ENCODE results near the gene AKIRIN1.
"Not testable (repeated sequence)": the region's sequence is repeated elsewhere in the genome, so short reads cannot be mapped to it uniquely, and the experiment has no call there.

AKIRIN1 gene, protein sequence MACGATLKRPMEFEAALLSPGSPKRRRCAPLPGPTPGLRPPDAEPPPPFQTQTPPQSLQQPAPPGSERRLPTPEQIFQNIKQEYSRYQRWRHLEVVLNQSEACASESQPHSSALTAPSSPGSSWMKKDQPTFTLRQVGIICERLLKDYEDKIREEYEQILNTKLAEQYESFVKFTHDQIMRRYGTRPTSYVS

DNA sequence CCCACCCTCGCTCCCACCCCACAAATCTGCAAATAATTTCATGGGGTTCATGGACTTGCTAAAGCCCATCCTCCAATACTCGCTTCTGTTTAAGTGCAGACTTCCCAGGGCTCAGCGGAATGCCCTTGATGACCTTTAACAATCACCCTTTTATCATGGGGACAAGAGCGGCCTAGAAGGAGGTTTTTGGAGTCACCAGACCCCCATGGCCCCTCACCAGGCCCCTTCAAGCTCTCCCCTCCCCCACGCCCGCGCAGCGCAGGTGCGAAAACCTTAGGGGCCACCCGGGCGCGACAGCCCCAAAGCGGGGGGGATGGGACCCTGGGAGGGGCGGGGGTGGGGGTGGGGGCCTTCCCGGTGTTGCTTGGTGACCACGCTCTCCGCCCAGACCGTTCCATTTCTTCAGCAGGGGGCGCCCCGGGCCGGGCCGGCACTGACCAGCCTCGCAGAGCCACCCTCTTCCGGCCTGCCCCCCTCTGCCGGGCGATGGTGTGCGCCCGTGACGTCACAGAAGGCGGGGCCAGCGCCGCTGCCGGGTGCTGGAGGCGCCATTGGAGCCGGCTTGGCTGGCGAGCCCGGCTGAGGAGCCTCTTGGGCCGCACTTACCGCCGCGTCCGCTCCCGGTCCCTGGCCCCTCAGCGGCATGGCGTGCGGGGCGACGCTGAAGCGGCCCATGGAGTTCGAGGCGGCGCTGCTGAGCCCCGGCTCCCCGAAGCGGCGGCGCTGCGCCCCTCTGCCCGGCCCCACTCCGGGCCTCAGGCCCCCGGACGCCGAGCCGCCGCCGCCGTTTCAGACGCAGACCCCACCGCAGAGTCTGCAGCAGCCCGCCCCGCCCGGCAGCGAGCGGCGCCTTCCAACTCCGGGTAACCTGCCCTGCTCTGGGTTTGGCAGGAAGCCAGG is at the start of gene AKIRIN1:
TSS of gene AKIRIN1 (plus strand) at position 539 of the 900 bp plus-strand sequence. CDS start at position 644, 105 bp downstream.
- peak; percentile 100 for DNase-seq (ENCODE audit: low spot score)

DNA sequence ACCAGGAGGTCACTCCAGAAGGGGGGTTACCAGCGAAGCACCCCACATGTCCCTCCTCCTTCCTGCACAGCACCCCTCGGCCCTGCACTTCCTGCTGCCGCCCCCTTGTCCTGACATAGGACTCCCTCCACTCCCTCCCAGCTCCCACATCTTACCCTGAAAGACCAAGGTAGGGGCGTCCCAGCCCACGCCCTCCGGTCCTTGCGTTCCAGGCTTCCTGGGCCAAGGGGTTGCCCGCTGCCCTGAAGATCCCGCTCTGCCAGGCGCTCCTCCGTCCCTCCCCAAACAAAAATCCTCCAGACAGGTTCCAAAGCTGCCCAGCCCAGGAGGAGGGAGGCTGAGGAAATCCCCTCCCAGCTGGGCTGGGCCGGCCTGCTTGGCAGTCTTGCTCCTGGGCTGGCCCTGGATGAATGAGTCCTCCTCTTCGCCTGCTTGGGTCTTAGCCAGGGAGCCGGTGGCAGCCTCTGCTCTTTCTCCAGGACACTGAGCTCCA is 49.5 kb upstream of the AKIRIN1 start, which contains the start of gene RHBDL2:
TSS of gene RHBDL2 (minus strand) at position 304 of the 493 bp plus-strand sequence. CDS start 22,618 bp downstream, outside the sequence.
- peak; percentile 66 for DNase-seq (ENCODE audit: low spot score)

DNA sequence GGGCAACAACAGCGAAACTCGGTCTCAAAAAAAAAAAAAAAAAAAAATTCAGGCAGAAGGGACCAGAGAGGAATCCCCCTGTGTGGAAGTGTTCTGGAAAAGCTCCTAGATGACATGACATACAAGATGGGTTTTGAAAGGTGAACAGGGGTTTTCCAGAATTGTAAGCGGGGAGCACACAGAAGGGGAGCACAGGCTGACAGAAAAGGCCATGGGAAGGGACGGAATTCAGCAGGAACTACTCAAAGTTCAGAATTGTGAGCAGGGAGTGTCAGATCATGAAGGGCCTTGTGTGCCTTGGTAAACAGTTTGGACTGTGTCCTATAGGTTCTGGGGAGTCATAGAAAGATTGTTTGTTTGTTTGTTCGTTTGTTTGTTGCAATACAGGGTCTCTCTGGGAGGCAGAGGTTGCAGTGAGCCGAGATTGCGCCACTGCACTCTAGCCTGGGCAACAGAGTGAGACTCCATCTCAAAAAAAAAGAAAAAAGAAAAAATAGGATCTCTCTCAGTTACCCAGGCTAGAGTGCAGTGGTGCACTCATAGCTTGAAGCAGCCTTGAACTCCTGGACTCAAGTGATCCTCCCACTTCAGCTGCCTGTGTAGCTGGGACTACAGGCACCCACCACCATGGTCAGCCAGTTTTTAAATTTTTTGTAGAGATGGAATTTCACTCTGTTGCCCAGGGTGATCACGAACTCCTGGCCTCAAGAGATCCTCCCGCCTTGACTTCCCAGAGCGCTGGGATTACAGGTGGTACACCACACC is 48.2 kb upstream of the AKIRIN1 start:
- DNase-seq (ENCODE audit: low spot score), result no peak

DNA sequence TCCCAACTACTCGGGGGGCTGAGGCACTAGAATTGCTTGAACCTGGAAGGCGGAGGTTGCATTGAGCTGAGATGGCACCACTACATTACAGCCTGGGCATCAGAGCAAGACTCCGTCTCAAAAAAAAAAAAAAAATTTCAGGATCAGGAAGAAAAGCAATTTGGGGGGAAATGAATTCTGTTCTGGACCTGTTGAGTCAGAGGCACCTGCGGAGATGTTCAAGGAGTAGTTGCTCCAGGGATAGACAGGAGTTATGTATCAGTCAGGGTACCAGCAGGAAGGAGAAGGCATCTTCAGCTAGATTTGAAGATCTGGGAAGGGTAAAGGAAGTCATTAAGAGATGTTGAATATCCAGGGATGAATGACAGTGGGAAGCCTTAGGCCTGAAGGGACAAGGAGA is 46.5 kb upstream of the AKIRIN1 start:
- no peak for DNase-seq (ENCODE audit: low spot score)

DNA sequence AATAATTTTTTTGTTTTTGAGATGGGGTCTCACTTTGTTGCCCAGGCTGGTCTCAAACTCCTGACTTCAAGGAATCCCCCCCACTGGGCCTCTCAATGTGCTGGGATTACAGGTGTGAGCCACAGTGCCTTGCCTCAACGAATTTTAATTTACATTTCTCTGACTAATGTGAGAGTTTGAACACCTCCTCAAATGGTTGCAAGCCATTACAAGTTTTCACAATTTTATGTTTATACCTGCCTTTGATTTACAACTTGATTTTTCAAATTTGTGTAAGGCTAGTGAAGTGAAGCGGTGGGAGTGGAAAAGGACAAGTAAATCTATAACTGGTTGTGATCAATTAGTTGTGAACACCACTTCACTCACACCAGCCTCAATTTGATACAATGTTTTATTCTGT is 40.5 kb upstream of the AKIRIN1 start:
- DNase-seq (ENCODE audit: low spot score), result no peak

GRCh38 chr1:38953433-38953860 is 37.6 kb upstream of the AKIRIN1 start:
- no peak for DNase-seq (ENCODE audit: low spot score)

- DNase-seq (ENCODE audit: low spot score), result no peak
Measured at GRCh38 chr1:38958967-38959366, 32.1 kb upstream of the AKIRIN1 start.

DNA sequence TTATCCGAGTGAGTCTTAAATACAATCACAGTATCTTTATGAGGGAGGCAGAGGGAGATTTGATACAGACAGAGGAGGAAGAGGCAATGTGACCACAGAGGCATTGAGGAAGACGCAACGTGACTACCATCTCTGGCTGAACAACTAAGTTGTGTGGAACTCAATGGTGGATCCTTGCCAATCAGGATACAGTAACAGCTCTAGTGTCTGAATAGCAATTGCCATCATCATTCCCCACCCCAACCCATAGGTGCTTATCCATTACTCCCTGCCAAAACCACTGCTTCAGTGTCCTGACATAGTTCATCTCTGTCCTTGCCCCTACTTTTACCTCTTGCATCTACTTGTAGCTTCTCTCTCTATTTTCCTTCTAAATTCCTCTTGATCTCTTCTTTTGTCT is 29.0 kb upstream of the AKIRIN1 start:
- no peak for DNase-seq (ENCODE audit: low spot score)

GRCh38 chr1:38962560-38962959 is 28.5 kb upstream of the AKIRIN1 start:
- DNase-seq (ENCODE audit: low spot score), result no peak

DNA sequence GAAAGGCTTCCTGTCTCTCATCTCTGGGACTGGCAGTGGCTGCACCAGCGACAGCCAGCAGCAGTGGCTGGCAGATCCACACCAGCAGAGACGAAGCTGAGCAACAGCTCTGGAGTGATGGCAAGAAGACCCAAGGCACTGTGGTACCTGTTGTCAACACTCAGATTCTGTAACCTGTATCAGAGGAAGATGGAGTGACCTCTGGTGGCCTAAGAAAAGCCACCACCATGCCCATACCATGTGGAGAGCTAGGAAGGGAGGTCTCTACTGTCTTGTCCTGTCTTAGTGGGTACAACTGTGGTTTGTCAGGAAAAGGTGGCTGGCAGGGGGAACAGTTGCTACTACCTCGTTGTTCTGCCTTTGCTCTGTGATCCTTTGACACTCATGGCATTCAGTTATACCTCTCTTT is 26.9 kb upstream of the AKIRIN1 start:
- no peak for DNase-seq (ENCODE audit: low spot score)

DNA sequence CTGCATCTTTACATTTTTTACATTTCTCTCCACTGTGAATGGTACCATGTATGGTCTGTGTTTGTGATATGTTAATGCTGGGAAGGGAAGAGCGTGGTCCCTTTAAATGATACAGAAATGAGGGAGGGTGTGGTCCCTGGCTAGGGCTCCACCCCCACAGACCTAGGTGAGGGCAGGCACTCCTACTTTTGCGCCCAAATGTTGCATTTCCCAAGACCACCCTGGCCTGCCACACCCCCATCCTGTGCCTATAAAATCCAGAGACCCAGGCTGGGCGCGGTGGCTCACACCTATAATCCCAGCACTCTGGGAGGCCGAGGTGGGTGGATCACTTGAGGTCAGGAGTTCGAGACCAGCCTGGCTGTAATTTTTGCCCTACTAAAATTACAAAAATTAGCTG is 17.9 kb upstream of the AKIRIN1 start:
- not testable (repeated sequence) for DNase-seq (ENCODE audit: low spot score)

GRCh38 chr1:38973659-38974437 is 17.2 kb upstream of the AKIRIN1 start:
- no peak for DNase-seq (ENCODE audit: low spot score)

- not testable (repeated sequence) for DNase-seq (ENCODE audit: low spot score)
Measured at GRCh38 chr1:38977399-38978244, 13.5 kb upstream of the AKIRIN1 start.

GRCh38 chr1:38978245-38978542 is 12.9 kb upstream of the AKIRIN1 start:
- not testable (repeated sequence) for DNase-seq (ENCODE audit: low spot score)

DNA sequence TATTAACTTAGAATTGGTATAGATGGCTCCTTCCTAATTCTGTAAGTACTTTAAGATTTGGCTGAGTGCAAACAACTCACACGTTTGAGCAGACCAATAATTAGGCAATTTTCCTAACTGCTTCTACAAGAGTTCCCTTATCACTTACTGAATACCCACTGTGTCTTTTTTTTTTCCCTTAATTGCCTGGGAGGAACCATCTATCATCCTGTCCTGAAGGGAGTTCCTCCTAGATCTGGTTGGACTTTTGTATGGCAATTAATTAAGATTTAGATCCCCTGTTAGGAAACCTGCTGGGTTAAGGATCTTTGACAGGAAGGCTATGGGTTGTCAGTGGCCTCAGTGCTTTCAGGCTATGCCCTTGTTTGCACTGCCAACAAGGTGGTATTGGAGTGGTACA is 11.7 kb upstream of the AKIRIN1 start:
- not testable (repeated sequence) for DNase-seq (ENCODE audit: low spot score)

GRCh38 chr1:38989979-38990378 is 1.1 kb upstream of the AKIRIN1 start:
- DNase-seq (ENCODE audit: low spot score), result no peak

DNA sequence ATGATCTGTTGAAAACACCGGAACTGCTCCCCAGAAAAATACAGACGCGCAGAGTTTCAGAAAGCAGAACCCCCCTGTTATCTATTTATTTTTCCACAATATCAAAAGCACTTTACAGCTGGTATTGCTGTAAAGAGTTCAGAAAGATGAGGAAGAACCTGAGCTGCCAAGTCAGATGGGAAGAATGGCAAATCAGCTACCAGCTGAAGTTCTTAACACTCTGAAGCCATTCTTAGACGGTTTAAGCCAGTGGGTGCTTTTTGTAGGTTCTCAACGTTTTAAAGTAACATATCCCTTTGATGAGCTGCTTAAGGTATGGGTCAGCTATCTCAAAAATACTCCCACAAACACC is 714 bp upstream of the AKIRIN1 start:
- no peak for DNase-seq (ENCODE audit: low spot score)

DNA sequence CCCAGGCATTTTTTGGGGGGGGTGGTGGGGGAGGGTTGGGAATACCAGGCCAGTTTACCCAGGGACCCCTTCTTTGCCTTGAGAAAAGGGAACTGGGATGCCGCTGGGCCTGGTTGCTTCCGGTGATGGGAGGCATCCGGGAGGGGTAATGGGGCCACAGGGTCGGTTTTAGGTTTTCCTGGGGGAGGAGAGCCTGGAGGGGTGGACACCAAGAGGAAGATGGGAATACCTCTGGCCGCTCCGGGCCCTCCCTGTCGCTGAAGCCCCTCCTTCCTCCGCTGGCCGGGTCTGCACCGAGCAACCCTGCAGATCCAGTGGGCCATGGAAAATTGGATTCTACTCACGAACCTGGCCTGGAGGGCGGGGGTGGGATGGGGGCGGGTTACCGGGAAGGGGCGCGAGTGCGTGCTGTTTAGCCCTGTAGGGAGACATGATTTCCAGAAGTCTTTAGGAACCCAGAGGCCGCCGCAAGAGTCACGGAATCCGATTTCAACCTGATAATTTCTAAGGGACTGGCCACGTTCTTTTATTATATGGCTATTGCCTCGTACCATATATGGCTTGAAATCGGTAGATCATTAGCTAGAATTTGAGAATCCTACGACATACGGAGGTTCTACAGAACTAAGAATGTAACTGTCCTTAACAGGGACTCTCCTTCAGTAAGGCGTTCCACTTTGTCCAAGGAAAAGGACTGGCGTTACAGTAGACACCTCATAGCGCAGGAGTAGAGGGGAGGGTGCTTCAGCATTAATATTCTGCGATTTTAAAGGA is 749 bp downstream of the AKIRIN1 start:
- peak; percentile 74 for DNase-seq (ENCODE audit: low spot score)

DNA sequence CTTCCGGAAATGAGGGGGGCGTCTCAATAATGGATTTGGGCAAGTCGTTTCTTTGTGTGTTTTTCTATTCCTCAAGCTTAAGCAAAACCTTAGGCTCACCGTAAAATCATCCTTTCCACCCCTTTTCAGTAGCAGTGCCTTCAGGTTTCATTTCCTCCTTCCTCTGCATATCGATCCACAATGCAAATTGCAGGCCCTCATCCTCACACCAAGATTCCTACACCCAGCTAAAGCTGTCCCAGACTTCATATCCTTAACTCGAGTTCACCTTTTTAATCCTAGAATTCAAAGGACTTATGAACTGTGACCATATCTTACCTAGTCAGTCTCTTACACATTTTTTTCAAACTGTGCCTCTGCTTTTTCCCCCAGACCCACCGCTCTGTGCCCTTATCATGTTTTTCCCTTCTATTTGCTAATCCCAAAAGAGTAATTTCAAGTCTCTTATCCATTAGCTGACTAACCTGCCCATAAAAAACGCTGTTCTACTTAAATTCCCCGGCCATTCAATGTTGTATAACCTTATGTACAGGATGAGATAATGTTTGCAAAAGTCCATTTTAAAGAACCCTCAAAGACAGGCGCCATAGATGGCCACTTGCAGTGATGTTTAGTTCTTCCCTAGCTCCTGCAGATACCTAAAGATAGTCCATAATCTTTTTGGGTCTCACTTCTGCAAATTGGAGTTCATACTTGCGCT is 1.5 kb downstream of the AKIRIN1 start:
- no peak for DNase-seq (ENCODE audit: low spot score)
